GM12878 (cell line): ENCODE measurements around the gene JDP2. TPM values are rescaled to one million over a fixed set of nuclear protein-coding genes. Genes with fewer than 3 reads are reported as not detected.

Source experiments
- ATAC-seq: fragments of 200-7000 bp; cut with Tn5 transposase; 3 replicates; pipeline ENCODE4 v1.9.1; 2020; ENCODE audit warnings: mild to moderate bottlenecking, moderate library complexity
- BruUV-seq: library from RNA; stranded (reverse); fragments of 400-500 nt; replicated peaks from 2 replicates; lab custom pipeline; 2021; lab: Mats Ljungman, UMichigan
- CTCF ChIA-PET: fragments of 300-600 bp; sonication (Branson Sonifier 250); formaldehyde crosslinking; extraction: SDS; loops from one replicate; lab custom pipeline; 2021; ENCODE audit warnings: inconsistent platforms; lab: Yijun Ruan, JAX
- POLR2A ChIA-PET: fragments of 350-600 bp; formaldehyde crosslinking; extraction: SDS; loops from one replicate; lab custom pipeline; 2021; ENCODE audit warnings: inconsistent platforms; lab: Charles Lee
- RAD21 ChIA-PET: fragments of 300-600 bp; sonication (Branson Sonifier 250); formaldehyde crosslinking; loops from one replicate; lab custom pipeline; 2023; ENCODE audit warnings: antibody characterized with exemption; ENCODE audit not compliant: unreplicated experiment; lab: Charles Lee
- SMC1A ChIA-PET: fragments of 300-600 bp; sonication (Branson Sonifier 250); formaldehyde crosslinking; loops from one replicate; lab custom pipeline; 2023; ENCODE audit not compliant: unreplicated experiment, uncharacterized antibody; lab: Charles Lee
- DNase-seq: peaks from one replicate; pipeline ENCODE4 v3.0.0-alpha.2; 2011; ENCODE audit warnings: low read depth, low spot score
- FAIRE-seq: peaks from 3 replicates; lab custom pipeline; 2011; peaks lifted over from hg19 to GRCh38; lab: Jason Lieb, UNC
- H2AFZ ChIP-seq: 2 replicates; pipeline ENCODE4 v1.6.0; 2011; ENCODE audit warnings: low read depth, low read length, control low read depth; ENCODE audit not compliant: control insufficient read depth
- H3K27ac ChIP-seq: 2 replicates; pipeline ENCODE4 v1.5.1; 2011; ENCODE audit warnings: control low read depth; ENCODE audit not compliant: control insufficient read depth, insufficient read depth
- H3K27me3 ChIP-seq, 2 experiments: replicated peaks in 1 of 2; 2 replicates each; pipeline versions ENCODE4 v1.6.0 to v1.6.1; 2011; ENCODE audit warnings: low read length in 1 of 2; ENCODE audit not compliant: control insufficient read depth in 2 of 2, insufficient read depth in 2 of 2
- H3K36me3 ChIP-seq, 2 experiments: 2 replicates each; pipeline ENCODE4 v1.5.1; 2011; ENCODE audit warnings: low read length in 1 of 2; ENCODE audit not compliant: control insufficient read depth in 2 of 2, insufficient read depth in 2 of 2
- H3K4me1 ChIP-seq: 2 replicates; pipeline ENCODE4 v1.6.1; 2011; ENCODE audit warnings: mild to moderate bottlenecking, low read length, moderate library complexity, mixed read lengths; ENCODE audit not compliant: control insufficient read depth, insufficient read depth
- H3K4me2 ChIP-seq: 2 replicates; pipeline ENCODE4 v1.6.0; 2011; ENCODE audit warnings: control low read depth; ENCODE audit not compliant: control insufficient read depth, insufficient read depth
- H3K4me3 ChIP-seq: fragments of 200-600 bp; sonication (generic); 2 replicates; pipeline ENCODE4 v1.5.1; 2016
- H3K79me2 ChIP-seq: 2 replicates; pipeline ENCODE4 v1.6.0; 2011; ENCODE audit warnings: low read length; ENCODE audit not compliant: control insufficient read depth, insufficient read depth
- H3K9ac ChIP-seq: 2 replicates; pipeline ENCODE4 v1.8.0; 2011; ENCODE audit warnings: low read length, control low read depth, mixed read lengths; ENCODE audit not compliant: control insufficient read depth, insufficient read depth
- H3K9me3 ChIP-seq: replicated peaks from 3 replicates; pipeline ENCODE4 v1.5.1; 2011; ENCODE audit warnings: mild to moderate bottlenecking, low read length; ENCODE audit not compliant: control insufficient read depth, insufficient read depth
- H4K20me1 ChIP-seq: 2 replicates; pipeline ENCODE4 v1.6.0; 2011; ENCODE audit not compliant: control insufficient read depth, insufficient read depth
- ATF2 ChIP-seq: IDR thresholded peaks from 2 replicates; pipeline ENCODE4 v1.6.1; 2012; ENCODE audit warnings: low read length, inconsistent platforms
- CBFB ChIP-seq: IDR thresholded peaks from 2 replicates; pipeline ENCODE4 v1.6.1; 2016; ENCODE audit warnings: antibody characterized with exemption, low read depth
- CREB1 ChIP-seq: IDR thresholded peaks from 2 replicates; pipeline ENCODE4 v1.6.1; 2012; ENCODE audit warnings: low read depth, mild to moderate bottlenecking, inconsistent platforms
- ELK1 ChIP-seq: IDR thresholded peaks from 2 replicates; pipeline ENCODE4 v1.6.1; 2012; ENCODE audit warnings: low read depth, low read length, improper control_type of control experiment
- HCFC1 ChIP-seq: fragments of 150-350 bp; IDR thresholded peaks from 2 replicates; pipeline ENCODE4 v1.6.1; 2014; ENCODE audit warnings: low read length
- IRF4 ChIP-seq: IDR thresholded peaks from 2 replicates; pipeline ENCODE4 v1.6.1; 2011; ENCODE audit warnings: low read depth, low read length
- JUND ChIP-seq: IDR thresholded peaks from 2 replicates; pipeline ENCODE4 v1.6.1; 2012; ENCODE audit warnings: low read depth, mild to moderate bottlenecking, low read length, improper control_type of control experiment, moderate library complexity
- RELA ChIP-seq: fragments of 450-650 bp; IDR thresholded peaks from 2 replicates; pipeline ENCODE4 v1.8.0; 2014; ENCODE audit warnings: borderline replicate concordance; ENCODE audit not compliant: partially characterized antibody
- SKIL ChIP-seq: fragments of 450-650 bp; IDR thresholded peaks from 2 replicates; pipeline ENCODE4 v1.6.1; 2017; ENCODE audit warnings: mild to moderate bottlenecking, low read depth, inconsistent platforms; ENCODE audit not compliant: poor library complexity, severe bottlenecking
- SMAD1 ChIP-seq: fragments of 450-650 bp; IDR thresholded peaks from 2 replicates; pipeline ENCODE4 v1.6.1; 2018; ENCODE audit warnings: mild to moderate bottlenecking, low read depth; ENCODE audit not compliant: partially characterized antibody
- TAF1 ChIP-seq: IDR thresholded peaks from 2 replicates; pipeline ENCODE4 v1.6.1; 2011; ENCODE audit warnings: mild to moderate bottlenecking, low read depth, low read length, borderline replicate concordance
- ZBTB4 ChIP-seq: fragments of 450-650 bp; formaldehyde crosslinking; IDR thresholded peaks from 2 replicates; pipeline ENCODE4 v1.4.0; 2022; ENCODE audit warnings: mild to moderate bottlenecking, moderate library complexity
- ZNF217 ChIP-seq: fragments of 450-650 bp; IDR thresholded peaks from 2 replicates; pipeline ENCODE4 v1.6.1; 2017; ENCODE audit warnings: antibody characterized with exemption, mild to moderate bottlenecking
- ZSCAN29 ChIP-seq: fragments of 450-650 bp; IDR thresholded peaks from 2 replicates; pipeline ENCODE4 v1.6.1; 2017; ENCODE audit warnings: mild to moderate bottlenecking, moderate library complexity
- WGBS: methylation state at CpG from one replicate; pipeline ENCODE4 v1.1.6; 2016; ENCODE audit warnings: low lambda C conversion rate; ENCODE audit not compliant: insufficient replicate concordance, insufficient coverage; ENCODE audit errors: missing lambda C conversion rate; 5-methylcytosine and 5-hydroxymethylcytosine counted together
- in situ Hi-C: fragments of 300-500 bp; cut with MboI; formaldehyde crosslinking; loops from 9 replicates; pipeline ENCODE4 v1.14.3; 2018; ENCODE audit warnings: mixed read lengths
- intact Hi-C: fragments of 100-400 bp; cut with micrococcal nuclease; formaldehyde crosslinking; loops from one replicate; pipeline ENCODE4 v1.14.2; 2022; ENCODE audit not compliant: unreplicated experiment
- polyA plus RNA-seq, 11 experiments: library from polyadenylated mRNA; depleted of rRNA in 4 of 11; unstranded in 6 of 11; stranded (reverse) in 5 of 11; fragments of >200 nt; fragmentation: Nextera tagmentation in 4 of 11; fragmentation: Illumina TruSeq in 1 of 11; extraction: Ambion mirVana in 4 of 11; extraction: Trizol in 1 of 11; gene quantifications; 1 replicate in 1 of 11; 2 replicates in 10 of 11; pipeline versions ENCODE4 v1.2.1 to v1.2.3, GENCODE V29; 2011 to 2016; ENCODE audit warnings: inconsistent platforms in 2 of 11, missing spikeins in 2 of 11, low read depth in 1 of 11
- total RNA-seq, 4 experiments: library from RNA; depleted of rRNA in 3 of 4; stranded (reverse); fragments of >200 nt in 3 of 4; fragmentation: Illumina TruSeq in 1 of 4; extraction: Trizol in 1 of 4; gene quantifications; 2 replicates each; pipeline versions ENCODE4 v1.2.1 to v1.2.3, GENCODE V29; 2013 to 2021

JDP2 gene
- total and polyA plus RNA-seq, 10 of the 15 experiments (the other 5 are each of a cell fraction or from before 2014, with no cell fraction given): 0.71 to 21.3 (median 11.2) TPM

- 0 out of 2 replicates have a peak, but pooled peaks have one; percentile 14 for TF ChIP-seq ZBTB4 (CRISPR knock-in tag)
- no peak for TF ChIP-seq RELA
- no peak for TF ChIP-seq ATF2
- no peak for TF ChIP-seq TAF1
- no peak for TF ChIP-seq IRF4
These were observed 68.9 kb downstream of the JDP2 start (continued) for GRCh38 chr14:75496755-75497154.

GRCh38 chr14:75497191-75497590, 69.4 kb downstream of the JDP2 start:
- H3K79me2 ChIP-seq: no peaks in the 10 kb centered on the region; the same call in 1 of the 2 replicates
- peak overlapping the region; percentile 54 for H3K27ac ChIP-seq
- no peak for FAIRE-seq
- no peak overlapping the region for H3K4me3 ChIP-seq
- DNase-seq: no peak
- no peaks in the 10 kb centered on the region for H3K9me3 ChIP-seq
- H3K36me3 ChIP-seq: no peaks in the 10 kb centered on the region
- ATAC-seq: peak; percentile 43
- H3K9ac ChIP-seq: peak overlapping the region; percentile 30
- H3K27me3 ChIP-seq: no peaks in the 10 kb centered on the region
- in situ Hi-C loops (no loop called here), intact Hi-C loops (loop anchor here (5.0 to 10.0 kb wide), 2 partner anchors 48 to 165 kb away; partner anchors contain the start of genes ERG28 and TTLL5)
- no peaks in the 10 kb centered on the region for H4K20me1 ChIP-seq
- POLR2A ChIA-PET: interaction anchor here (0.9 to 16.2 kb wide), 7 partner anchors 10 to 72 kb away, joined by 3 to 385 read pairs (median 7); partner anchors contain the start of gene BATF
- H3K4me2 ChIP-seq: peak overlapping the region; percentile 55; the same call in 1 of the 2 replicates
- RAD21 ChIA-PET: interaction anchor here (1.3 to 18.1 kb wide), 11 partner anchors 9 to 557 kb away, joined by 3 to 645 read pairs (median 10); partner anchors contain the start of genes BATF, ERG28 and TTLL5
- CTCF ChIA-PET: interaction anchor here (0.6 to 19.8 kb wide), 11 partner anchors 9 to 80 kb away, joined by 3 to 520 read pairs (median 5); partner anchors contain the start of gene BATF
- H3K4me1 ChIP-seq: peaks cover 65% of the 10 kb centered on the region
- H2AFZ ChIP-seq: peak overlapping the region; percentile 66
- SMC1A ChIA-PET: interaction anchor here (0.8 to 16.1 kb wide), 16 partner anchors 8 to 193 kb away, joined by 3 to 619 read pairs (median 4); partner anchors contain the start of gene BATF
- 11% methylated on average over 4 of the region's 4 CpGs for WGBS
- no TSS peak for BruUV-seq
- TF ChIP-seq JUND (no peak), ZNF217 (no peak), CREB1 (no peak), SKIL (peak; percentile 25), SMAD1 (no peak), ELK1 (no peak), ZSCAN29 (no peak), CBFB (0 out of 2 replicates have a peak, but pooled peaks have one; percentile 65), HCFC1 (no peak)
